Neural cell (in vitro differentiated cells): ENCODE measurements around the gene INAVA.

ENCODE experiments used
- EZH2 ChIP-seq: fragments of 200-600, 300-800 bp; shearing (Covaris generic), sonication (generic); IDR thresholded peaks from 2 replicates; pipeline ENCODE4 v1.6.1; 2014; ENCODE audit warnings: antibody characterized with exemption, low read length, borderline replicate concordance, mild to moderate bottlenecking; ENCODE audit not compliant: insufficient read depth, poor library complexity, severe bottlenecking
- TF ChIP-seq, protein P1 (sequence below): fragments of 450-650 bp; IDR thresholded peaks from 2 replicates; pipeline ENCODE4 v1.5.1; 2014; ENCODE audit warnings: antibody characterized with exemption, mild to moderate bottlenecking, moderate library complexity; ENCODE audit not compliant: poor library complexity, severe bottlenecking

DNA sequence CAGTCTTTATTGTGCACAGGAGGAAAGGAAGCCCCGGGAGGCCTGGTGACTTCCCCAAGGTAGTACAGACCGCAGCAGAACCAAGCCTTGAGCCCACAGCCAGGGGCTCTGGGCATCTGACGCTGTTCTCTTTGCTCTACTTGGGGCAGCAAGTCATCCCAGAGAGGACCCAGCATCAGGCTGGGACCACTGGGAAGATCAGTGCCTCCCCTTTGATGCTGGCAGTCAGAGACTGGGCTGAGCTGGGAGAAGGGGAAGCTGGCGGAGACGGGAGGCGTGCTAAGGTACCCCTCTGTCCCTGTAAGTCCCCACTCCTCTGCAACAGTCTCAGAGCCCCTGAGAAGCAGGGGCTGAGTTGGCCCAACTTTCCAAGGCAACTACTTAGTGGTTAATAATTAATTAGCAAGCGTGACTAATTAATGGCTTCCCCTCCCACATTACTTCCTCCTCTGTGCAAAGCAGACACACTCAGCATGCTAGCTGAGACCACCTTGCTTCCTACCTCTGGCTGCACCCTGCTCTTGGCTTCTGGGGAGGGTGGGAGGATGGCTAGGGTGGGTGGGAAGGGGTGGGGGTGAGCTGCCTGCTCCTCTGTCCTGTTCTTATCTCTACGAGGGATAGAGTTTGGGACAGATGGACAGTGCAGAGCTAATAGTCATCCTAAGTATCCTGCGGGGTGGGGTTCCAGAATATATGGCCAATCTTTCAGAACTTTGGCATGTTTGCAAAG lies 1.3 kb downstream of the INAVA start:
- TF ChIP-seq, protein P1, sequence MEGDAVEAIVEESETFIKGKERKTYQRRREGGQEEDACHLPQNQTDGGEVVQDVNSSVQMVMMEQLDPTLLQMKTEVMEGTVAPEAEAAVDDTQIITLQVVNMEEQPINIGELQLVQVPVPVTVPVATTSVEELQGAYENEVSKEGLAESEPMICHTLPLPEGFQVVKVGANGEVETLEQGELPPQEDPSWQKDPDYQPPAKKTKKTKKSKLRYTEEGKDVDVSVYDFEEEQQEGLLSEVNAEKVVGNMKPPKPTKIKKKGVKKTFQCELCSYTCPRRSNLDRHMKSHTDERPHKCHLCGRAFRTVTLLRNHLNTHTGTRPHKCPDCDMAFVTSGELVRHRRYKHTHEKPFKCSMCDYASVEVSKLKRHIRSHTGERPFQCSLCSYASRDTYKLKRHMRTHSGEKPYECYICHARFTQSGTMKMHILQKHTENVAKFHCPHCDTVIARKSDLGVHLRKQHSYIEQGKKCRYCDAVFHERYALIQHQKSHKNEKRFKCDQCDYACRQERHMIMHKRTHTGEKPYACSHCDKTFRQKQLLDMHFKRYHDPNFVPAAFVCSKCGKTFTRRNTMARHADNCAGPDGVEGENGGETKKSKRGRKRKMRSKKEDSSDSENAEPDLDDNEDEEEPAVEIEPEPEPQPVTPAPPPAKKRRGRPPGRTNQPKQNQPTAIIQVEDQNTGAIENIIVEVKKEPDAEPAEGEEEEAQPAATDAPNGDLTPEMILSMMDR, result no peak
- no peak for TF ChIP-seq EZH2
